GM10847 (cell line): ENCODE data around the gene ZFHX3.

Source experiments
- POLR2A ChIP-seq: IDR thresholded peaks from 2 replicates; pipeline ENCODE4 v1.6.1; 2011; ENCODE audit not compliant: insufficient read length; ENCODE audit errors: extremely low read depth

Gene ZFHX3

GRCh38 chr16:72923757-72924156 is 124.2 kb downstream of the ZFHX3 start:
- no peak for TF ChIP-seq POLR2A

DNA sequence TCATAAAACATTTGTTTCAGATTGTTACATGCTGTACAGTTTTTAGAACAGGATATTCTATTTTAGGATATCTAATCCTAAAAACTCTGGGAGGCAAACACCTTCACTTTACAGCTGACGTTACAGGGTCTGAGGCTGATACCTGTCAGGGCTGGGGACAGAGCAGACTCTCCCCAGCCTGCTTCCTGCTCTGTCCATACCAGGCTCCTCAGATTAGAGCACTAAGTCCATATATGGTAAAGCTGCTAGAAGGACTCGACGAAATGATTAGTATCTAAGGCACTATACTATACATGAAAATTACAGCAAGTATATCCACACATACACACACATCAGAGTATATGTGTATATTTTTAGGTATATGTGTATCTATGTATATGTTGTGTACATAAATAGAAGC is 125.2 kb downstream of the ZFHX3 start:
- TF ChIP-seq POLR2A: no peak

GRCh38 chr16:72921620-72922019 is 126.3 kb downstream of the ZFHX3 start:
- TF ChIP-seq POLR2A: no peak

GRCh38 chr16:72921106-72921505 is 126.8 kb downstream of the ZFHX3 start:
- TF ChIP-seq POLR2A: no peak

- TF ChIP-seq POLR2A: no peak
Observed at GRCh38 chr16:72917051-72917450, 130.9 kb downstream of the ZFHX3 start.

DNA sequence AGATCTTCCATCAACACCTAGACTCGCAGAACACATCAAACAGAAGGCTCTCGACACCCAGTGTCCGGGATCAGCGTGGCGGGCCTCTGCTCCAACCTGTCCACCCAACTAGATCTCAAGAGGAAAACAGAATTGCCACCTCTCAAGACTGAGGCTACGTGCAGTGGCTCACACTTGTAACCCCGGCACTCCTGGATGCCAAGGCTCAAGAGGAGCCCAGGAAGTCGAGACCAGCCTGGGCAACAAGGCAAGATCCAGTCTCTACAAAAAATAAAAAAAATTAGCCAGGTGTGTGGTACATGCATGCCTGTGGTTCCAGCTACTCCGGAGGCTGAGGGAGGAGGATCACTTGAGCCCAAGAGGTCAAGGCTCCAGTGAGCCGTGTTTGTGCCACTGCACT is 132.6 kb downstream of the ZFHX3 start:
- TF ChIP-seq POLR2A: no peak

DNA sequence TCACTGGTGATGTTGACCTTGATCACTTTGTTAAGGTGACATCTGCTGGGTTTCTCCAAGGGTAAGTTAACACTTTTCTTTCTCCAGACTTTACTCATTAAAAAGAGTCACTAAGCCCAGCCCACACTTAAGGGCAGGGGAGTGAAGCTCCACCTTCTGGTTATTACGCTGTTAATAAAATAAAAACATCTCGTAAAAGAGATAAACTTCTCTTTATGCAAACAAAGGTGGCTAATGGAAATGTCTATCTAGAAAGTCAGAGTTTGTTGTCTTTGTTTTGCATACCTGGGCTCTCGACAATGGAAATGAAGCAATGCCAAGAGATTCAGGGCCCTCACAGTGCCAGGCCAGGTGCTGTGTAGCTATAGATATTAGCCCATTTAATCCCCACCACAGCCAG is 134.4 kb downstream of the ZFHX3 start:
- TF ChIP-seq POLR2A: no peak

GRCh38 chr16:72911971-72912370 is 136.0 kb downstream of the ZFHX3 start:
- TF ChIP-seq POLR2A: no peak

- TF ChIP-seq POLR2A: no peak
Observed at GRCh38 chr16:72910875-72911274, 137.1 kb downstream of the ZFHX3 start.

DNA sequence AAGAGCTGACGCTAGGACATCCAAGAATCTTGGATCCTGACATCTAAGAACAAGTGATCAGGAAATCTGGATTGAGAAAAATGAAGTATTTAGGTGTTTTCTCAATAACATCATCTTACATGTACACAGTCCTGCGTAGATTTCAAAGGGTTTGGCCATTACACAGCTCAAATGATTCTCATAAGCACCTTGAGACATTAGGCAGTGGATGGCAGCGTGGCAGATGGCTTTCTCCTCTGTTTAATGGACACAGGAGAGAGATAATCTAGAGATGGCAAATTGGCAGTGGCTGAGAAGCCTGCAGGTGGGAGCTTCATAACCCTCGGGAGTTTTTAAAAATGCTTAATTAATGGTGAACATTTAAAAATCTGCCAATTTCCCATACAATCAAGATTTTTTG is 137.5 kb downstream of the ZFHX3 start:
- no peak for TF ChIP-seq POLR2A

DNA sequence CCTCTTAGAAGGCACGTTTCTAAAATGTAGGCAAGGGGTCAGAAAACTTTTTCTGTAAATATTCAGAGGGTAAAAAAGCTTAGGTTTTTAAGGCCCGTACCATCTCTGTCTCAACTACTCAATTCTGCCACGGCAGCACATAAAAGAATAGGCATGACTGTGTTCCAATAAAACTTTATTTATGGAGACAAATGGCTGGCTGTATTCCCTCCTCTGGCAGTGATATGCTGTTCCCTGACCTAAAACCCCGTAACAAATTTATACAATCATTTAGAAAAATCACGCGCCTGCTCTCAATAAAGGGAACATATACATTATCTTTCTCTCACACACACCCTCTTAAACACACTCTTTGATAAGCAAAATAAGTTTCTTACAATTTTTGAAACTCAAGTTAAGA is 138.7 kb downstream of the ZFHX3 start:
- TF ChIP-seq POLR2A: no peak

- no peak for TF ChIP-seq POLR2A
Observed at GRCh38 chr16:72908362-72909167, 139.4 kb downstream of the ZFHX3 start.

DNA sequence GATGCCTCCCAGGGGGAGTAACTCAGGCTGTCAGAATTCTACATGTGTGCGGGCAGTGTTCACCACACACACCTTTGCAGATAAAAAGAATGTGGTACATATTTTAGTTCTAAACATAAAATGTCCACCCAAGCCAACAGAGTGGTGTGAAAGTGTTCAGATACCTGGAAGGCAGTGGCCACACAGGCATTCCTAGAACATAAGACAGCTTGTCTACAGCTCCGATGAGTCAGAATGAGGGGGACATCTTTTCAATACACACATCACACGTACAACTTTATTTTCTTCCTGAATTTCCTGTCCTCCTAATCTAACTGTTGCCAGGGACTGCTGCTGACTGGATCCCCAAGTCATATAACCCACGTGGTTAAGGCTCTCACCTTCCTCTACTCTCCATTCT is 142.3 kb downstream of the ZFHX3 start:
- no peak for TF ChIP-seq POLR2A

DNA sequence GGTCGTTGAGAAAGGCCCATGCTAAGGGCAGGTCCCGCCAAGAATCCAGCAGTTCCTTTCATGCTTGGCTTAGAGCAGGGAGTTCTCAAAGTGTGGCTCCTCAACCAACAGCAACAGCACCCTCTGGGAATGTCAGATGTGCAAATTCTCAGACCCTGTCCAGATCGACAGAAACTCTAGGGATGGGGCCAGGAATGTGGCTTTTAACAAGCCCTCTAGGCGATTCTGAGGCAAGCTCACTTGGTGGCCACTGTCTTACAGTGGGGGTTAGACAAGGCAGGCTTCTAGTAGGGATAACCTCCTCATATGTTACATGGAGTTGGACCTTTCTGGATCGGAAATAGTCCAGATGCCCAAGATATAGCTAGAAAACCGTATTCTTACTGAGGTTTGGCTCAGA is 144.8 kb downstream of the ZFHX3 start:
- no peak for TF ChIP-seq POLR2A

DNA sequence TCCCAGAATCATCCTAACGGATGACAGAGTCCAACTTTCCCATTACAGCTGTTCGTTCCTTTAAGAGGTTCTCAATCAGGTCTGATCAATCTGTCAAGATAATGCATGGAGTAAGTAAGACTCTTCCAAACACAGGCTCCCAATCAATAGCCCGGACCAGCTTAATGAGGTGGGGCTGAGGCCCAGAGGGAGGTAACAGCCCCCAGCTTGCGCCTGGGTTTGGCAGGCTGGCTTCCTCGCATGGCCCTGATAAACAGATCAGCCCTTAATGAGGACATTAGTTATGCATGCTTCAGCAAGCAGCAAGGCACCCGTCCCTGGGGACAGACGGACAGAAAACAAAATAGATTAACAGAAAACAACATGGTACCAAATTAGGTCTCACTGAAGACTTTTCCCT is 145.7 kb downstream of the ZFHX3 start:
- no peak for TF ChIP-seq POLR2A

DNA sequence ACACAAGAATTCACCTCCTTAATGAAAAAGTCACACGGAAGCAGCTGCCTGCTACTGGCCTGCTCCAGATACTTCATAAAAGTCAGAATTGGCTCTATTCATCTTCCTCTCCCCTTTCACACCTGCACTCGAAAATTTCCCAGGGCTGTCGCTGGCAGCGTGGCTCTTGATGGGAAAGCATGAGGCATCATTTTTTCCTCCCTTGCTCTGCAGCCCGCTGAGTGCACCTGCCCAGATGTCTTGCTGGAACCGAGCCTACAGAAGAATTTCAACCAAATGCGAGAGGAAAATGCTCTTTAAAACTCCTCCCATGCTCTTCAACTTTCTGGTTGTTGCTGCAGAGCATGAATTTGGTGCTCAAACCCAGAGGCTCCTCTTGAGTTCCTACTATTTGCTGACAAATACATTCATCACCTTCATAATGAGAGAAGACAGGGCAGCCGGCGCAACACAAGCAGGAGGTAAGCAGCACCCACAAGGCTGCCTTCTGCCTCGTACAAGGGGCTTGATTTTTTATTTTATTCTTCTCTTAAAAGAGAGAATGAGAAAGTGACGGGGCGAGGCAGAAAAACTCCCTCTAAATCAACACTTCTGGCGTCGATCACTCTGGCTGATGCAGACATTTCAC is 146.8 kb downstream of the ZFHX3 start:
- TF ChIP-seq POLR2A: no peak
